GM23338 (cell line): Measurements from ENCODE around the gene DMRTB1. TPM values are rescaled to one million over a fixed set of nuclear protein-coding genes. Genes with fewer than 3 reads are reported as not detected.

Experiments used
- ATAC-seq: fragments of 200-7000 bp; cut with Tn5 transposase; 3 replicates; pipeline ENCODE4 v1.9.1; 2020
- DNase-seq: peaks from one replicate; pipeline ENCODE4 v3.0.0-alpha.2; 2015; ENCODE audit warnings: low spot score
- H2AFZ ChIP-seq: fragments of 200-600 bp; sonication (generic); 2 replicates; pipeline ENCODE4 v1.8.0; 2016; ENCODE audit warnings: antibody characterized with exemption, mild to moderate bottlenecking, moderate library complexity
- H3F3A ChIP-seq: fragments of 200-600 bp; sonication (generic); replicated peaks from 2 replicates; pipeline ENCODE4 v1.8.0; 2017; ENCODE audit warnings: antibody characterized with exemption, mixed run types, low read depth
- H3K27ac ChIP-seq: fragments of 200-600 bp; sonication (generic); 2 replicates; pipeline ENCODE4 v1.6.1; 2016; ENCODE audit warnings: low read depth
- H3K27me3 ChIP-seq: fragments of 200-600 bp; sonication (generic); 2 replicates; pipeline ENCODE4 v1.8.0; 2016; ENCODE audit warnings: mild to moderate bottlenecking, mixed run types, moderate library complexity; ENCODE audit not compliant: insufficient read depth
- H3K36me3 ChIP-seq: fragments of 200-600 bp; sonication (generic); 2 replicates; pipeline ENCODE4 v1.8.0; 2016; ENCODE audit warnings: mild to moderate bottlenecking; ENCODE audit not compliant: insufficient read depth
- H3K4me1 ChIP-seq: fragments of 200-600 bp; sonication (generic); 2 replicates; pipeline ENCODE4 v1.8.0; 2016; ENCODE audit warnings: mild to moderate bottlenecking, moderate library complexity; ENCODE audit not compliant: insufficient read depth
- H3K4me2 ChIP-seq: fragments of 200-600 bp; sonication (generic); 2 replicates; pipeline ENCODE4 v1.7.1; 2017; ENCODE audit warnings: mixed run types
- H3K4me3 ChIP-seq: fragments of 200-600 bp; sonication (generic); 2 replicates; pipeline ENCODE4 v1.6.1; 2016; ENCODE audit warnings: mixed run types
- H3K79me2 ChIP-seq: fragments of 200-600 bp; sonication (generic); replicated peaks from 2 replicates; pipeline ENCODE4 v1.8.0; 2017; ENCODE audit warnings: mild to moderate bottlenecking; ENCODE audit not compliant: insufficient read depth
- H3K9me2 ChIP-seq: fragments of 200-600 bp; sonication (generic); 2 replicates; pipeline ENCODE4 v1.8.0; 2017; ENCODE audit not compliant: insufficient read depth
- H4K20me1 ChIP-seq: fragments of 200-600 bp; sonication (generic); replicated peaks from 2 replicates; pipeline ENCODE4 v1.8.0; 2017; ENCODE audit warnings: mild to moderate bottlenecking; ENCODE audit not compliant: insufficient read depth
- H3K27ac Mint-ChIP-seq: 2 replicates; pipeline ENCODE4 v1.8.0; 2020; ENCODE audit warnings: inconsistent platforms, mild to moderate bottlenecking, moderate library complexity, mixed read lengths
- H3K27me3 Mint-ChIP-seq: 3 replicates; pipeline ENCODE4 v1.8.0; 2022; ENCODE audit warnings: low read depth, mild to moderate bottlenecking, moderate library complexity, mixed read lengths, inconsistent platforms; ENCODE audit not compliant: insufficient read depth, poor library complexity
- H3K36me3 Mint-ChIP-seq: 3 replicates; pipeline ENCODE4 v1.8.0; 2021; ENCODE audit warnings: low read depth, mild to moderate bottlenecking, inconsistent platforms, moderate library complexity, mixed read lengths
- H3K4me1 Mint-ChIP-seq: 3 replicates; pipeline ENCODE4 v1.8.0; 2020; ENCODE audit warnings: mild to moderate bottlenecking, inconsistent platforms, mixed read lengths
- H3K4me3 Mint-ChIP-seq: 3 replicates; pipeline ENCODE4 v1.8.0; 2021; ENCODE audit warnings: moderate library complexity, mild to moderate bottlenecking, inconsistent platforms, mixed read lengths
- H3K9me3 Mint-ChIP-seq: 3 replicates; pipeline ENCODE4 v1.8.0; 2020; ENCODE audit warnings: moderate library complexity, mild to moderate bottlenecking, inconsistent platforms, mixed read lengths
- CTCF ChIP-seq, 2 experiments: fragments of 200-600 bp in 1 of 2; sonication (generic) in 1 of 2; conservative IDR thresholded peaks; 2 replicates each; pipeline versions ENCODE4 v1.5.1 to v1.6.1; 2016 to 2017; ENCODE audit warnings: antibody characterized with exemption in 2 of 2, low read depth in 2 of 2, mild to moderate bottlenecking in 2 of 2, moderate library complexity in 1 of 2
- EZH2 ChIP-seq: fragments of 200-600 bp; sonication (generic); IDR thresholded peaks from one replicate; pipeline ENCODE4 v1.8.0; 2017; ENCODE audit warnings: antibody characterized with exemption, mild to moderate bottlenecking, low read depth; ENCODE audit not compliant: unreplicated experiment
- EZH2phosphoT487 ChIP-seq: fragments of 200-600 bp; sonication (generic); IDR thresholded peaks from one replicate; pipeline ENCODE4 v1.8.1; 2018; ENCODE audit warnings: antibody characterized with exemption; ENCODE audit not compliant: unreplicated experiment
- NANOG ChIP-seq: IDR thresholded peaks from 2 replicates; pipeline ENCODE4 v1.6.1; 2016; ENCODE audit warnings: antibody characterized with exemption, borderline replicate concordance
- POLR2AphosphoS5 ChIP-seq: IDR thresholded peaks from 2 replicates; pipeline ENCODE4 v1.6.1; 2016; ENCODE audit warnings: antibody characterized with exemption, low read depth
- STAT1 ChIP-seq: IDR thresholded peaks from one replicate; pipeline ENCODE4 v1.6.1; 2016; ENCODE audit warnings: antibody characterized with exemption; ENCODE audit not compliant: unreplicated experiment
- ZNF114 ChIP-seq: fragments of 250-450 bp; sonication (Bioruptor Pico); IDR thresholded peaks from 2 replicates; pipeline ENCODE4 v1.5.0; 2020; ENCODE audit warnings: mild to moderate bottlenecking, moderate library complexity
- polyA plus RNA-seq: library from polyadenylated mRNA; unstranded; fragments of >200 nt; fragmentation: Nextera tagmentation; extraction: Ambion mirVana; gene quantifications from 2 replicates; pipeline ENCODE4 v1.2.1, GENCODE V29; 2016
- total RNA-seq: library from RNA; depleted of rRNA; stranded (reverse); fragments of >200 nt; shearing (Covaris generic); gene quantifications from 2 replicates; pipeline ENCODE4 v1.2.3, GENCODE V29; 2014

DMRTB1 gene
- total and polyA plus RNA-seq, 2 experiments from 2014 or later: 0.27 to 1.2 TPM

GRCh38 chr1:53501065-53502005 is 42.1 kb downstream of the DMRTB1 start:
- peaks cover 28% of the 10 kb centered on the region for H3K27me3 Mint-ChIP-seq
- ATAC-seq: peak; percentile 48
- no peak overlapping the region for H3K27ac Mint-ChIP-seq
- Histone ChIP-seq H3K4me2 (0 out of 2 replicates have a peak overlapping the region, but pooled peaks have one; percentile 26), H4K20me1 (no peaks in the 10 kb centered on the region), H2AFZ (peak overlapping the region; percentile 85), H3K9me2 (no peaks in the 10 kb centered on the region), H3F3A (no peaks in the 10 kb centered on the region), H3K27me3 (no peaks in the 10 kb centered on the region), H3K4me3 (no peak overlapping the region), H3K79me2 (no peaks in the 10 kb centered on the region), H3K4me1 (peaks cover 5% of the 10 kb centered on the region; the same call in 1 of the 2 replicates), H3K27ac (no peak overlapping the region), H3K36me3 (no peaks in the 10 kb centered on the region)
- peaks cover 24% of the 10 kb centered on the region for H3K4me1 Mint-ChIP-seq
- TF ChIP-seq EZH2phosphoT487 (no peak), CTCF (conservative IDR thresholded peaks at IDR 0.05; ENCODE audit: low read depth in 2 of 2) (peak in 1 of 2 experiments; percentile 41; a peak in 2 of 4 replicates)
- DNase-seq: peak; percentile 40
- H3K9me3 Mint-ChIP-seq: no peaks in the 10 kb centered on the region
- no peak overlapping the region for H3K4me3 Mint-ChIP-seq
- no peaks in the 10 kb centered on the region; the same call in 2 of the 3 replicates for H3K36me3 Mint-ChIP-seq

DNA sequence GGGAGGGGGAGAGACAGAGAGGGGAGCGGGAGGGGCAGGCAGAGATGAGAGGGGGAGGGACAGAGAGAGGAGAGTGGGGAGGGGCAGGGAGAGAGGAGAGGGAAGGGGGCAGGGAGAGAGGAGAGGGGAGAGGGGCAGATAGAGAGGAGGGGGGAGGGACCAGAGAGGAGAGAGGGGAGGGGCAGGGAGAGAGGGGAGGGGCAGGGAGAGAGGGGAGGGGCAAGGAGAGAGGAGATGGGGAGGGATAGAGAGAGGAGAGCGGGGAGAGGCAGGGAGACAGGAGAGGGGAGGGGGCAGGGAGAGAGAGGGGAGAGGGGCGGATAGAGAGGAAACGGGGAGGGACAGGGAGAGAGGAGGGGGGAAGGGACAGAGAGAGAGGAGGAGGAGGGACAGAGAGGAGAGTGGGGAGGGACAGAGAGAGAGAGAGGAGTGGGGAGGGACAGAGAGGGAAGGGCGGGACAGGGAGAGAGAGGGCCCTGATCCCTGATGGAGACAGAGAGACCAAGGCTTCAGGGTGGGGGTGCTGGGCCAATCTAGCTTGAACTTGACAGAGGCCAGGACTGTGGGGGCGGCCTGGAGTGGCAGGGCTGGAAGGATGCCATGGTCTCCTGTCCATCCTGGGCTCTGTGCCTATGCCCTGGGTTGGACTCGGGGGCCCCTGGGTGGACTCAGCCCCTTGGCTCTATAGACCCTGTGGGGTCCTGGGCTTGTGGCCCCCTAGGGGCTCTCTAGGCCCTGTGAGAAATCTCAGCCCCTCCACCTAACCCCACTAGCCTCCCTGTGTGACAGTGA is 43.6 kb downstream of the DMRTB1 start:
- H3K4me3 Mint-ChIP-seq: no peak overlapping the region
- peaks cover 27% of the 10 kb centered on the region for H3K4me1 Mint-ChIP-seq
- Histone ChIP-seq H3K79me2 (no peaks in the 10 kb centered on the region), H2AFZ (no peak overlapping the region), H3K4me2 (no peak overlapping the region; the same call in 1 of the 2 replicates), H3K9me2 (no peaks in the 10 kb centered on the region), H3K36me3 (no peaks in the 10 kb centered on the region), H3K27me3 (no peaks in the 10 kb centered on the region), H4K20me1 (no peaks in the 10 kb centered on the region), H3F3A (no peaks in the 10 kb centered on the region), H3K27ac (no peak overlapping the region), H3K4me3 (no peak overlapping the region), H3K4me1 (peaks cover 5% of the 10 kb centered on the region; the same call in 1 of the 2 replicates)
- H3K9me3 Mint-ChIP-seq: no peaks in the 10 kb centered on the region; the same call in 2 of the 3 replicates
- no peak for TF ChIP-seq ZNF114 (CRISPR knock-in tag)
- no peak for TF ChIP-seq POLR2AphosphoS5
- no peak for TF ChIP-seq EZH2
- TF ChIP-seq NANOG: no peak
- no peak for TF ChIP-seq STAT1
- H3K36me3 Mint-ChIP-seq: no peaks in the 10 kb centered on the region; the same call in 2 of the 3 replicates
- H3K27me3 Mint-ChIP-seq: peaks cover 26% of the 10 kb centered on the region
- DNase-seq: peak; percentile 52
- no peak; the same call in 1 of the 3 replicates for ATAC-seq
- H3K27ac Mint-ChIP-seq: no peak overlapping the region
